Heart left ventricle (tissue), 13 donors: ENCODE data around the gene BBS10.

Experiments used
- CTCF ChIP-seq, 12 donors: fragments of 200-600 bp; sonication (generic) in 4 of 12; IDR thresholded peaks; one replicate each; pipeline versions ENCODE4 v1.5.0 to v1.8.0; 2018 to 2022; ENCODE audit warnings: antibody characterized with exemption in 12 of 12, mild to moderate bottlenecking in 5 of 12
- POLR2A ChIP-seq, 2 donors: fragments of 450-650 bp; IDR thresholded peaks; one replicate each; pipeline ENCODE4 v1.6.1; 2017; ENCODE audit warnings: antibody characterized with exemption in 2 of 2, mild to moderate bottlenecking in 2 of 2, moderate library complexity in 2 of 2
- donor health status: ischemic (EF 13 %, LVEDD 7.1; RV severe dilation, severe dysfunction).
- donor health status: DM: no; HTN: yes; CAD: no.
- donor health status: DM: no; HTN: no; CAD: no.
- donor health status: ischemic (EF 25% LVEDD 6.9; RV normal size, moderate dysfunction).
- donor health status: ischemic (EF 25% LVEDD 5.7; RV mildly dilated, moderate dysfunction).
- donor health status: ischemic (EF 35%, LVEDD 5.7; RV mildly dilated, moderate dysfunction).
- donor health status: nonischemic (EF 11% LVEDD 7.7; RV severe dilation, severe dysfunction).
- donor health status: DM: yes; HTN: yes; CAD: no.
- donor health status: PGD.
- donor health status: ischemic (EF 29% LVEDD 5.4; RV normal size, mild dysfunction).
- donor health status: nonischemic (EF 23%, LVEDD 6.1; RV moderate dilation, normal function).

DNA sequence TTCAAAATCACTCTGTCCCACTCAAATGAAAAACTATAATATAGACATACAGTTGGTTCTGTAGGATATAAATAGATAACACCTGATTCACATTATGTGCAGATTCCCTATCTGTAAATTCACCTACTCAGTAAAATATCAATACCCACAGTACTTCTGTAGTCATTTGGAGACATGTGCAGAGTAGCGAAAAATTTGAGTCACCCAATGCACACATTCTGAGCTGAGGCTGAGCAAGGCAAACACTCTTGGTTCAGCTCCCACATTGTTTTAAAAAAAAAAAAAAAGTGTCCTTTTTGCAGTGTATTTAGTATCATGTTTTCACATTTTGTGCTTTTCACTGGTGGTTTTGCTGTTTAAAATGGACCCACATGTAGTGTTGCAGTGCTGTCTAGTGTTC, 27.3 kb upstream of the BBS10 start:
- no peak for TF ChIP-seq POLR2A (IDR thresholded peaks at IDR 0.05)
- no peak for TF ChIP-seq CTCF (IDR thresholded peaks at IDR 0.05)
